Stimulated activated CD4-positive, alpha-beta T cell treated with anti-CD3 and anti-CD28 coated beads, TNF-alpha, amount 100 ng/mL, for 48 hours (primary cell): ENCODE measurements around the gene ACSS2.
"Not testable (repeated sequence)": the region's sequence is repeated elsewhere in the genome, so short reads cannot be mapped to it uniquely, and the experiment has no call there.

Source experiments
- DNase-seq, 3 donors: peaks; one replicate each; pipeline ENCODE4 v3.0.0-alpha.2; 2020; ENCODE audit warnings: low read depth in 3 of 3

The ACSS2 gene

GRCh38 chr20:34873583-34874093, 2.8 kb upstream of the ACSS2 start:
- DNase-seq, result no peak

GRCh38 chr20:34874094-34874654, 2.2 kb upstream of the ACSS2 start:
- DNase-seq, result peak; percentile 39 to 50 (median 47)

- DNase-seq, result no peak
These were observed 588 bp upstream of the ACSS2 start for GRCh38 chr20:34875642-34876405.

- no peak for DNase-seq
These were observed 3.9 kb downstream of the ACSS2 start for GRCh38 chr20:34880215-34880850.

GRCh38 chr20:34880971-34881370, 4.6 kb downstream of the ACSS2 start:
- not testable (repeated sequence) for DNase-seq

GRCh38 chr20:34881689-34882088, 5.3 kb downstream of the ACSS2 start:
- DNase-seq, result no peak

- no peak for DNase-seq
These were observed 6.8 kb downstream of the ACSS2 start for GRCh38 chr20:34883087-34883688.

GRCh38 chr20:34883809-34884208, 7.4 kb downstream of the ACSS2 start:
- DNase-seq, result no peak

- DNase-seq, result no peak
These were observed 7.8 kb downstream of the ACSS2 start for GRCh38 chr20:34884260-34884659.

GRCh38 chr20:34886122-34886521, 9.7 kb downstream of the ACSS2 start:
- DNase-seq, result no peak

GRCh38 chr20:34887023-34887422, 10.6 kb downstream of the ACSS2 start:
- no peak for DNase-seq

GRCh38 chr20:34888468-34888867, 12.1 kb downstream of the ACSS2 start:
- DNase-seq, result no peak

- peak in 2 of 3 donors; percentile 21 to 43 for DNase-seq
These were observed 15.0 kb downstream of the ACSS2 start for GRCh38 chr20:34891166-34892062.

GRCh38 chr20:34892671-34893070, 16.3 kb downstream of the ACSS2 start:
- DNase-seq, result no peak

- DNase-seq, result no peak
These were observed 18.3 kb downstream of the ACSS2 start for GRCh38 chr20:34894723-34895122.

- DNase-seq, result no peak
These were observed 19.1 kb downstream of the ACSS2 start for GRCh38 chr20:34895465-34895864.

GRCh38 chr20:34896086-34896621, 19.7 kb downstream of the ACSS2 start:
- DNase-seq, result no peak

GRCh38 chr20:34898129-34898528, 21.7 kb downstream of the ACSS2 start:
- not testable (repeated sequence) for DNase-seq

- not testable (repeated sequence) for DNase-seq
These were observed 22.3 kb downstream of the ACSS2 start for GRCh38 chr20:34898731-34899130.

- DNase-seq, result no peak
These were observed 27.8 kb downstream of the ACSS2 start for GRCh38 chr20:34904202-34904621.
